NB4 (cell line): ENCODE data around the gene PPM1L.
A peak's percentile ranks its signal among the peaks of the same experiment; 100 is the strongest.
"Not testable (repeated sequence)": the region's sequence is repeated elsewhere in the genome, so short reads cannot be mapped to it uniquely, and the experiment has no call there.

Experiments used
- DNase-seq: peaks from one replicate; pipeline ENCODE4 v3.0.0; 2010; ENCODE audit warnings: low read depth
- H3K4me3 ChIP-seq: one replicate; pipeline ENCODE4 v1.5.1; 2011; ENCODE audit warnings: mild to moderate bottlenecking, low read depth, low read length, moderate library complexity
- MYC ChIP-seq: IDR thresholded peaks from 2 replicates; pipeline ENCODE4 v1.6.1; 2011; ENCODE audit warnings: low read depth, low read length
- POLR2A ChIP-seq: IDR thresholded peaks from 2 replicates; pipeline ENCODE4 v1.6.1; 2011; ENCODE audit warnings: mild to moderate bottlenecking; ENCODE audit not compliant: insufficient read length; ENCODE audit errors: extremely low read depth
- TF ChIP-seq, protein P1 (sequence below): IDR thresholded peaks from one replicate; pipeline ENCODE4 v1.5.1; 2012; ENCODE audit warnings: low read depth, low read length
- TF ChIP-seq, protein P2 (sequence below): IDR thresholded peaks from 2 replicates; pipeline ENCODE4 v1.6.1; 2011; ENCODE audit warnings: low read depth, low read length

Gene PPM1L

GRCh38 chr3:160755776-160756304 is at the start of gene PPM1L:
TSS of gene PPM1L (plus strand) at chr3:160756231.
- TF ChIP-seq MYC (no peak; the same call in 1 of the 2 replicates), POLR2A (no peak)
- TF ChIP-seq, protein P1, sequence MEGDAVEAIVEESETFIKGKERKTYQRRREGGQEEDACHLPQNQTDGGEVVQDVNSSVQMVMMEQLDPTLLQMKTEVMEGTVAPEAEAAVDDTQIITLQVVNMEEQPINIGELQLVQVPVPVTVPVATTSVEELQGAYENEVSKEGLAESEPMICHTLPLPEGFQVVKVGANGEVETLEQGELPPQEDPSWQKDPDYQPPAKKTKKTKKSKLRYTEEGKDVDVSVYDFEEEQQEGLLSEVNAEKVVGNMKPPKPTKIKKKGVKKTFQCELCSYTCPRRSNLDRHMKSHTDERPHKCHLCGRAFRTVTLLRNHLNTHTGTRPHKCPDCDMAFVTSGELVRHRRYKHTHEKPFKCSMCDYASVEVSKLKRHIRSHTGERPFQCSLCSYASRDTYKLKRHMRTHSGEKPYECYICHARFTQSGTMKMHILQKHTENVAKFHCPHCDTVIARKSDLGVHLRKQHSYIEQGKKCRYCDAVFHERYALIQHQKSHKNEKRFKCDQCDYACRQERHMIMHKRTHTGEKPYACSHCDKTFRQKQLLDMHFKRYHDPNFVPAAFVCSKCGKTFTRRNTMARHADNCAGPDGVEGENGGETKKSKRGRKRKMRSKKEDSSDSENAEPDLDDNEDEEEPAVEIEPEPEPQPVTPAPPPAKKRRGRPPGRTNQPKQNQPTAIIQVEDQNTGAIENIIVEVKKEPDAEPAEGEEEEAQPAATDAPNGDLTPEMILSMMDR, result no peak
- TF ChIP-seq, protein P2, sequence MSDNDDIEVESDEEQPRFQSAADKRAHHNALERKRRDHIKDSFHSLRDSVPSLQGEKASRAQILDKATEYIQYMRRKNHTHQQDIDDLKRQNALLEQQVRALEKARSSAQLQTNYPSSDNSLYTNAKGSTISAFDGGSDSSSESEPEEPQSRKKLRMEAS, result no peak
- H3K4me3 ChIP-seq, result peak within 1 kb of the TSS; percentile 74
- DNase-seq, result peak; percentile 83

- TF ChIP-seq, protein P1, result peak; percentile 41
- TF ChIP-seq POLR2A, result no peak
- peak; percentile 52 for DNase-seq
These were observed 48.7 kb upstream of the PPM1L start for GRCh38 chr3:160707187-160707794.

GRCh38 chr3:160709477-160710182 is 46.4 kb upstream of the PPM1L start:
- DNase-seq, result no peak
- TF ChIP-seq, protein P2, result no peak
- TF ChIP-seq MYC (no peak), POLR2A (no peak)
- TF ChIP-seq, protein P1, result no peak

More at GRCh38 chr3:160707187-160707794, 48.7 kb upstream of the PPM1L start:
- H3K4me3 ChIP-seq, result no peak overlapping the region

GRCh38 chr3:160713144-160713543 is 42.9 kb upstream of the PPM1L start:
- H3K4me3 ChIP-seq, result not testable (repeated sequence)

More at GRCh38 chr3:160709477-160710182, 46.4 kb upstream of the PPM1L start:
- H3K4me3 ChIP-seq, result no peak overlapping the region

DNA sequence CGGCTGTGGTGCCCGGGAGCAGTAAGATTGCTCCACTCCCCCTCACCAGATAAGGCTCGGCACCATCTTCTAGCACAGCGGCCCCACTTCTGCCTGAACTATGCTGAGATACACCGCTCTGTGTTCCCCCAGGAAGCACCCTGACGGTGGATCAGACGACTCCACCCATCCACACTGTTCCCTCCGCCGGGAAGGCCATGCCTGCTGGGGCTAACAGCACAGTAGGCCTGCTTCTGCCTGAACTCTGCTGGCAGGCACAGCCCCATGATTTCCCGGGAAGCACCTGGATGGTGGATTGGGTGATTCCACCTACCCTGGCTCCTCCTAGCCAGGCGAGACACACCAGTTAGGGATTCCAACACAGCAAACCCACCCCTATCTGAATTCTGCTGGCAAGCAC is 36.3 kb upstream of the PPM1L start:
- TF ChIP-seq, protein P1, result no peak
- no peak for TF ChIP-seq MYC
- TF ChIP-seq, protein P2, result no peak
- TF ChIP-seq POLR2A, result no peak
- H3K4me3 ChIP-seq, result no peak overlapping the region
- no peak for DNase-seq

More at GRCh38 chr3:160713144-160713543, 42.9 kb upstream of the PPM1L start:
- not testable (repeated sequence) for DNase-seq

DNA sequence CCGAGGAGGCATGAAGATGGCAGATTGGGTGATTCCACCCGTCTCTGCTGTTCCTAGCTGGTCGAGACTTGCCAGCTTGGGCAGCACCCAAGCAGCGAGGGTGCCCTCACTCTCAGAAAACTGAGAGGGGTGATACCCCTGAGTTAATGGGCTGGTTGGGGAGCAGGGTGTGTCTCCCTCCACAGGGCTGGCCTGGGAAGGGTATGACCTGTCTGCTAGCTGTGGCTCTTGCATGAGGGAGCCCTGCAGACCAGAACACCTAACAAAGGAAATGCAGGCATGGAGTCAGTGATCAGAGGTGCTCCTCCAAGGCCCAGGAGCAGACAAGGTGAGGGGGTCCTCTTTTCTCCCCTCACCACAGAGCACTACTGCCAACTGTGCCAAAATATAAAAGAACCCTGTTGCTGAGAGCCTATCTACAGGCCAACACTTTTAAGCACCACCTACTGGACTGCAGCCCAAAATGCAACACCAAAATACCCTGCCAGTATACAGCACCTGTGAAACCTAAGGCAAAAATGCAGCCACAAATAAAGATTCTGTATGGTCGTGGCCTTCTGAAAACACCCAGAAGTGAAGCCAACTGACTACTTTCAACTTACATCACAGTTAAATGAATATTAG is 35.8 kb upstream of the PPM1L start:
- H3K4me3 ChIP-seq, result no peak overlapping the region
- TF ChIP-seq, protein P1, result peak; percentile 36
- TF ChIP-seq, protein P2, result no peak
- TF ChIP-seq POLR2A, result no peak
- peak; percentile 1 for DNase-seq
